ENCODE data around the gene EVI5. TPM values are rescaled to one million over a fixed set of nuclear protein-coding genes. Genes with fewer than 3 reads are reported as not detected.
A peak's percentile ranks its signal among the peaks of the same experiment; 100 is the strongest.

The EVI5 gene
- total RNA-seq, 1 donor from 2014 or later, result 19.8 TPM

- DNase-seq (ENCODE audit: low spot score in 2 of 2), result no peak
- intact Hi-C loops (cut with DNase I), result no loop called here
These were observed 290.3 kb downstream of the EVI5 start for GRCh38 chr1:92494485-92495141.

GRCh38 chr1:92493139-92493538 lies 291.8 kb downstream of the EVI5 start:
- no peak overlapping the region for H3K4me3 ChIP-seq
- H3K9me3 ChIP-seq, result no peaks in the 10 kb centered on the region
- H3K27me3 ChIP-seq, result no peaks in the 10 kb centered on the region
- DNase-seq (ENCODE audit: low spot score in 2 of 2), result no peak
- intact Hi-C loops (cut with DNase I), result no loop called here
- H3K4me1 ChIP-seq, result no peaks in the 10 kb centered on the region
- no peak for TF ChIP-seq CTCF (IDR thresholded peaks at IDR 0.05)
- H3K27ac ChIP-seq, result no peak overlapping the region
- H3K36me3 ChIP-seq, result no peaks in the 10 kb centered on the region

More at GRCh38 chr1:92494485-92495141, 290.3 kb downstream of the EVI5 start:
- no peaks in the 10 kb centered on the region for H3K27me3 ChIP-seq
- H3K4me3 ChIP-seq, result no peak overlapping the region
- H3K36me3 ChIP-seq, result no peaks in the 10 kb centered on the region
- no peak overlapping the region for H3K27ac ChIP-seq
- no peak for TF ChIP-seq CTCF (IDR thresholded peaks at IDR 0.05)
- H3K4me1 ChIP-seq, result no peaks in the 10 kb centered on the region
- H3K9me3 ChIP-seq, result no peaks in the 10 kb centered on the region

DNA sequence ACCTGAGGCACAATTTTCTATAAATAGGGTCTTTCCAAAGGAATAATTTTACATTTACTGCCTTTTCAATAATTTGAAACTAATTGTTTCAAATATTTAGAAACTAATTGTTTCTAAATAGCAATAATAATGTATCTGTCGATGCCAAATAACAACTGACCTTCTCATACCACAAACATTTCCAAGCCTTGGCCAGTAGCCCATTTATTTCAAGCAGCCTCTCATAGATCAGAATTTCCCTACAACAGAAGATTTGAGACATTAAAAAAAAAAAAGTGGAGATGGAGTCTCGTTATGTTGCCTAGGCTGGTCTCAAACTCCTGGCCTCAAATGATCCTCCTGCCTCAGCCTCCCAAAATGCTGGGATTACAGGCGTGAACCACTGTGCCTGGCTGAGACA lies 296.1 kb downstream of the EVI5 start:
- intact Hi-C loops (cut with DNase I), result no loop called here
- H3K27me3 ChIP-seq, result peaks cover 17% of the 10 kb centered on the region
- TF ChIP-seq CTCF (IDR thresholded peaks at IDR 0.05), result no peak
- no peak overlapping the region for H3K27ac ChIP-seq
- peaks cover 0 to 26% of the 10 kb centered on the region in 2 donors for H3K4me1 ChIP-seq
- no peak overlapping the region for H3K4me3 ChIP-seq
- no peak for DNase-seq (ENCODE audit: low spot score in 2 of 2)
- no peaks in the 10 kb centered on the region for H3K9me3 ChIP-seq
- no peaks in the 10 kb centered on the region for H3K36me3 ChIP-seq

GRCh38 chr1:92488416-92488815 lies 296.5 kb downstream of the EVI5 start:
- H3K36me3 ChIP-seq, result no peaks in the 10 kb centered on the region
- no peak for DNase-seq (ENCODE audit: low spot score in 2 of 2)
- intact Hi-C loops (cut with DNase I), result no loop called here
- no peak overlapping the region for H3K4me3 ChIP-seq
- no peak overlapping the region for H3K27ac ChIP-seq
- H3K4me1 ChIP-seq, result peaks cover 4 to 30% of the 10 kb centered on the region in 2 donors
- no peaks in the 10 kb centered on the region for H3K9me3 ChIP-seq
- no peak for TF ChIP-seq CTCF (IDR thresholded peaks at IDR 0.05)
- peaks cover 17% of the 10 kb centered on the region for H3K27me3 ChIP-seq

- Histone ChIP-seq H3K36me3 (no peaks in the 10 kb centered on the region), H3K27me3 (peaks cover 29% of the 10 kb centered on the region), H3K4me1 (peaks cover 13 to 40% of the 10 kb centered on the region in 2 donors), H3K27ac (no peak overlapping the region), H3K4me3 (peak overlapping the region; percentile 56 to 60), H3K9me3 (no peaks in the 10 kb centered on the region)
- DNase-seq (ENCODE audit: low spot score in 2 of 2), result no peak
- no peak for TF ChIP-seq CTCF (IDR thresholded peaks at IDR 0.05)
- intact Hi-C loops (cut with DNase I), result no loop called here
These were observed 297.8 kb downstream of the EVI5 start for GRCh38 chr1:92487078-92487605.
